Naive B cell (primary cell): ENCODE data around the gene GLIS1. TPM values are rescaled to one million over a fixed set of nuclear protein-coding genes. Genes with fewer than 3 reads are reported as not detected.

Experiments used
- ATAC-seq, 2 donors: fragments of 150-1000 bp; cut with Tn5 transposase; 2 replicates each; pipeline ENCODE4 v1.10.0; 2021; ENCODE audit warnings: low read depth in 2 of 2, mild to moderate bottlenecking in 2 of 2, moderate library complexity in 2 of 2
- DNase-seq: peaks from one replicate; pipeline ENCODE4 v3.0.0; 2022
- H3K27ac Mint-ChIP-seq, 6 donors: one replicate each; pipeline ENCODE4 v1.8.0; 2020 to 2022; ENCODE audit warnings: mild to moderate bottlenecking in 6 of 6, mixed read lengths in 6 of 6, moderate library complexity in 5 of 6, inconsistent platforms in 2 of 6
- H3K27me3 Mint-ChIP-seq, 3 donors: one replicate each; pipeline ENCODE4 v1.8.0; 2021 to 2022; ENCODE audit warnings: mixed read lengths in 3 of 3, mild to moderate bottlenecking in 1 of 3
- H3K36me3 Mint-ChIP-seq, 2 donors: one replicate each; pipeline ENCODE4 v1.8.0; 2020 to 2022; ENCODE audit warnings: mixed read lengths in 2 of 2, inconsistent platforms in 1 of 2, mild to moderate bottlenecking in 1 of 2
- H3K4me1 Mint-ChIP-seq, 3 donors: one replicate each; pipeline ENCODE4 v1.8.0; 2020 to 2022; ENCODE audit warnings: mixed read lengths in 3 of 3, inconsistent platforms in 1 of 3, mild to moderate bottlenecking in 1 of 3, moderate library complexity in 1 of 3
- H3K4me3 Mint-ChIP-seq, 8 donors: one replicate each; pipeline ENCODE4 v1.8.0; 2020 to 2022; ENCODE audit warnings: mild to moderate bottlenecking in 8 of 8, mixed read lengths in 8 of 8, moderate library complexity in 8 of 8, inconsistent platforms in 2 of 8
- H3K9me3 Mint-ChIP-seq, 7 donors: one replicate each; pipeline ENCODE4 v1.8.0; 2020 to 2022; ENCODE audit warnings: mixed read lengths in 7 of 7, mild to moderate bottlenecking in 5 of 7, inconsistent platforms in 2 of 7, moderate library complexity in 1 of 7
- polyA plus RNA-seq, 6 donors: library from polyadenylated mRNA; unstranded; fragments of 300-500 nt; fragmentation: Illumina TruSeq; gene quantifications; one replicate each; pipeline ENCODE4 v1.2.3, GENCODE V29; 2021; ENCODE audit warnings: low read depth in 6 of 6

The GLIS1 gene
- polyA plus RNA-seq, 6 donors from 2014 or later = not detected

DNA sequence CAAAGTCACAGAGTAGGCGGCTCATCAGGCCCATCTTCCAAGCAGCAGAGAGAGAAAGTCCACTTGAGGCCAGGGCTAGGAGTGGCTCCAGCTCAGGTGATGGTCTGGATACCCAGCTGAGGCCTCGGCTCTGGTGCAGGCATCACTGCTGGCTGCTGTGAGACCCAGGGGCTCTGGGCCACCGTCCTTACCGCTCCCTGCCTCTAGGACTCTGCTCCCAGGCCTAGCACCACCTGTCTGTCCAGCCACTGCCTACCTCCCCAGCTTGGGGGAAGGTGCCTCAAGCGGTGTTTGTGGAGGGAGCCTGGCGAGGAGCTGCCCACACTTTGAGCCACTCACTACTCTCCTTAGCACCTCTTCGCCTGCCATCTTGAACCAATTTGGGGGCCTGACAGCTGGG is 221.9 kb downstream of the GLIS1 start:
- H3K36me3 Mint-ChIP-seq = no peaks in the 10 kb centered on the region
- DNase-seq (no peak), ATAC-seq (no peak)
- peaks cover 0 to 7% (median 0%) of the 10 kb centered on the region in 3 donors for H3K27me3 Mint-ChIP-seq
- H3K4me1 Mint-ChIP-seq = no peaks in the 10 kb centered on the region
- H3K4me3 Mint-ChIP-seq = no peak overlapping the region
- H3K9me3 Mint-ChIP-seq = no peaks in the 10 kb centered on the region
- no peak overlapping the region for H3K27ac Mint-ChIP-seq

DNA sequence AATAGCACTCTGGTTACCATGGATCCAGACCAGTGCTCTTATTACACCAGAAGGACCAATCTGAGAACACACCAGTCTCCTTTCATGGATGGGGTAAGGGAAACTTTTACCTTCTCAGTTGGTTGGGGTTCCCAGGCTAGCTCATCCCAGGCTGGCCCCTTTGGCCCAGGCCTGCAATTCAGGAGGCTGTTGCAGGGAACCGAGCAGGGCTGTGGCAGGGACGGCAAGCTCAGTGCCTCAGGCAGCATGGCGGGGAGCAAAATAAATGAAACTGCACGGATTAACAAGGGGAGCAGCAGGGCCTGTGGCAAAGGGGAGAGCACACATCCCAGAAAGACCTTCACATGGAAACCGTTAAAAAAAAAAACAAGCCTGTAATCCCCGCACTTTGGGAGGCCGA is 222.8 kb downstream of the GLIS1 start:
- no peaks in the 10 kb centered on the region for H3K36me3 Mint-ChIP-seq
- H3K27me3 Mint-ChIP-seq = peaks cover 0 to 7% (median 0%) of the 10 kb centered on the region in 3 donors
- DNase-seq (no peak), ATAC-seq (no peak)
- no peak overlapping the region for H3K4me3 Mint-ChIP-seq
- H3K27ac Mint-ChIP-seq = peak overlapping the region in 1 of 6 donors; percentile 58
- H3K4me1 Mint-ChIP-seq = no peaks in the 10 kb centered on the region
- H3K9me3 Mint-ChIP-seq = no peaks in the 10 kb centered on the region

DNA sequence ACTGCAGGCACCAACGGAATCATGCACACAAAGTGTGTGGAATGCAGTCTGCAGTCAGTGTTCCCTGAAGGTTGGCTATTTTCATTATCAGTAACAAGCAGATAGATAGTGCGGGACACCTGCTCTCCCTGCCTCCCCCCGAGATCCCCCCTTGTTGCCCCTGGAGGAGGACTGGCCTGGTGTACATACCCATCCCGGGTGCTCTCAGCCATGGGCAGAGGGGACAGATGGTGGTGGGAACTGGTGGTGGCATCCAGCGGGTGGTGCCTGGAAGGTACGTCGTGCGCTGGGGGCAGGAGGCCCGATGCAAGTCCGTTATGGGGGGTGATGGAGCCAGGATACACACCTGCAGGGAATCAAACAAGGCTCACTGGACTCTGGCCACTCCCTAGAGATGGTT is 224.5 kb downstream of the GLIS1 start:
- ATAC-seq (no peak), DNase-seq (no peak)
- Mint-ChIP-seq H3K4me1 (peaks cover 0 to 2% (median 0%) of the 10 kb centered on the region in 3 donors), H3K27ac (no peak overlapping the region), H3K27me3 (peaks cover 0 to 7% (median 0%) of the 10 kb centered on the region in 3 donors), H3K36me3 (no peaks in the 10 kb centered on the region), H3K9me3 (no peaks in the 10 kb centered on the region), H3K4me3 (no peak overlapping the region)

DNA sequence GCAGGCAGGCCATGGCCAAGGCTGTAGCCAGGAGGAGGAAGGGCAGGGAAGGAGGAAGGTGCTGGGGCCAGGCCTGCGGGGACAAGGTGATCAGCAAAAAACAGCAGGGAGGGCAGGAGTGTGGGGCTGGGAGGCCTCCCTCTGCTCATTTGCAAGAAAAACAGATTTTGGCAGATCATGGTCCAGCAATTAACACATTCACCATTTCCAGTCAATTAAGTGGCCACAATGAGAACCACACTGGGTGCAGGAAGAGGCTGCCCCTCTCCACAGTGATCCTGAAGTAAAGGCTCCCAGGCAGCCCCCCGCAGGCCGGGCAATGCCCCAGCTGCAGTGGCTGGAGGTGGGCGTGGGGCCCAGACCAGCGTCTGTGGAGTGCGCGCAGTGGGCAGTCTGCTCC is 225.1 kb downstream of the GLIS1 start:
- Mint-ChIP-seq H3K27ac (no peak overlapping the region), H3K9me3 (no peaks in the 10 kb centered on the region), H3K4me1 (peaks cover 0 to 5% (median 0%) of the 10 kb centered on the region in 3 donors), H3K4me3 (no peak overlapping the region), H3K36me3 (no peaks in the 10 kb centered on the region), H3K27me3 (peaks cover 0 to 7% (median 0%) of the 10 kb centered on the region in 3 donors)
- ATAC-seq (no peak), DNase-seq (no peak)

DNA sequence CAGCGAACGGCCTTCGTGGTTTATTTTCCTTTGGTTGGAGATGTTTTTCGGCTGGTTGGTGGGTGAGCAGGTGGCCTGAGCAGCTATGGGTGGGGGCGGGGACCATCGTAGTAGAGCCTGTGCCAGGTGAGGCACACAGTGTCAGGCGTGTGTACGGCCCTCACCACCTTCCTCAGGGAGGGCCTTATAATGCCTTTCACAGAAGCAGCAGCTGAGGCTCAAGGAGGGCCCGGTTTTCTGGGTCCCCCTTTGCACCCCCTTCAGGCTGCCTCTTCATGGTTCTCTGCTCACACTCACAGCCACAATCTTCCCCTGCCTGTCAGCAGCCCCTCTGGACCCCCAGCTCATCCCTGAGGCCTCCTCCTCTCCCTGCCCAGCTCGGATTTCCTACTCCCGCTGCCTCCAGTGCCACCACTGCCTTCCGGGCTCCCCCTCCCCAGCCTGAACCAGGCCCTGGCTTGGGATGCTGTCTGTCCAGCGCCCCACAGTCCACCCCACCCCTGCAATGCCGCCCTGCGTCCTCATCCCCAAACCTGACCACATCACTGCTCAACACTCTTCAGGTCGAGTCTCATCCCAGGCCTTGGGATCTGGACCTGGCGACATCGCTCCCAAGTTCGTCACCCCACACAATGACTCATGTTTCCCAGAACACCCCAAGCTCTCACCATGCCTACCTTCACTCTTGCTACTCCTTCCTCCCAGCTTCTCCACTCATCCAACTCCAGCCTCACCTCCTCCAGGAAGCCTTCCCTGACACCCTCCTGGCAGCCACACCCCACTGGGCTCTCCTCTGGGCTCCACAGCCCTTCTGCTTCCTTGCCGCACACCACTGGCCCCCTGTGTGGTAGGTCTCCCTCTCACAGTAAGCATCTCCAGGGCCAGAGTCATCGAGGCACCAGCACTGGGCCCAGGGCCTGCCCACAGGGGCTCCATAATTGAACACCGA is 225.9 kb downstream of the GLIS1 start:
- no peak overlapping the region for H3K27ac Mint-ChIP-seq
- H3K4me3 Mint-ChIP-seq = no peak overlapping the region
- H3K36me3 Mint-ChIP-seq = no peaks in the 10 kb centered on the region
- peaks cover 0 to 5% (median 0%) of the 10 kb centered on the region in 3 donors for H3K4me1 Mint-ChIP-seq
- no peaks in the 10 kb centered on the region for H3K9me3 Mint-ChIP-seq
- DNase-seq (no peak), ATAC-seq (no peak)
- H3K27me3 Mint-ChIP-seq = peaks cover 0 to 7% (median 0%) of the 10 kb centered on the region in 3 donors

DNA sequence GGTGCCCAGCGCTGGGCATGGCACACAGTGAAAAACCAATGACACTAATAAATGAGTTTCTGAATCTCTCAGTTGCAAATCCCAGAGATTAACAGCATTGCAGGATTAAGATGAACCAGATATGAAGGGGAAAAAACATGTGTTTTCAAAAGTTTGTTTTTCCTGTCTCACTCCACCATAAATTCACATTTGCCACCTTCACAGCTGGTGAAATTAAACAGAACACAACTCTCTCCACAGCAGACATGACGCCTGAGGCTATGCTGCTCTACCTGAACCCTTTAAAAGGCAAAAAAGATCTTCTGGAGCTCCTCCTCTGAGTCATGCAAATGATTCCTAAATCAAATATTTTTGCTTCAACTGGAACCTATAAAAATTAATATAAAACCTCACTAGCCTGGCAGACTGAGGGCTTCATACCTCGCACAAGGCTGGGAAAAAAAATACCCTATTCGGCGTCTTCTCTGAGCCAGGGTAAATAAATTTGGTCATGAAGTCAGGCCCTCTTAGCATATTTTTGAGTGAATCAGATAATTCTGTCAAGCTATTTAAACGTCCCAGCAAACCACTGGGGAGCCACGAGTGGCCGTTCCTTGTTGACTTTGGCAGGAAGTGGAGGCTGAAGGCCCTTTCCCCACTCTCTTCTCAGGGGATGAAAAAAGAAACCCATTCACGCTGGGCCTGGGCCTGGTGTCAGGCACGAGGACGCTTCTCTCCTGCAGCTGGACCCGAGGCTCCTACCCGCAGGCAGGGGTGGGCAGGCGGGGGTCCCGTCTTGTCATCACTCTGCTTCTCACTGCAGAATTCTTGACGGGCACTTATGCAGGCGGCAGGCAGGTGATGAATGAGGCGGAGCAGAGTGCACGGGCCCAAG is 226.8 kb downstream of the GLIS1 start:
- no peak for DNase-seq
- no peak overlapping the region for H3K4me3 Mint-ChIP-seq
- H3K36me3 Mint-ChIP-seq = no peaks in the 10 kb centered on the region
- H3K9me3 Mint-ChIP-seq = no peaks in the 10 kb centered on the region
- peaks cover 0 to 7% (median 0%) of the 10 kb centered on the region in 3 donors for H3K27me3 Mint-ChIP-seq
- no peak for ATAC-seq
- no peak overlapping the region for H3K27ac Mint-ChIP-seq
- H3K4me1 Mint-ChIP-seq = peaks cover 0 to 5% (median 0%) of the 10 kb centered on the region in 3 donors

DNA sequence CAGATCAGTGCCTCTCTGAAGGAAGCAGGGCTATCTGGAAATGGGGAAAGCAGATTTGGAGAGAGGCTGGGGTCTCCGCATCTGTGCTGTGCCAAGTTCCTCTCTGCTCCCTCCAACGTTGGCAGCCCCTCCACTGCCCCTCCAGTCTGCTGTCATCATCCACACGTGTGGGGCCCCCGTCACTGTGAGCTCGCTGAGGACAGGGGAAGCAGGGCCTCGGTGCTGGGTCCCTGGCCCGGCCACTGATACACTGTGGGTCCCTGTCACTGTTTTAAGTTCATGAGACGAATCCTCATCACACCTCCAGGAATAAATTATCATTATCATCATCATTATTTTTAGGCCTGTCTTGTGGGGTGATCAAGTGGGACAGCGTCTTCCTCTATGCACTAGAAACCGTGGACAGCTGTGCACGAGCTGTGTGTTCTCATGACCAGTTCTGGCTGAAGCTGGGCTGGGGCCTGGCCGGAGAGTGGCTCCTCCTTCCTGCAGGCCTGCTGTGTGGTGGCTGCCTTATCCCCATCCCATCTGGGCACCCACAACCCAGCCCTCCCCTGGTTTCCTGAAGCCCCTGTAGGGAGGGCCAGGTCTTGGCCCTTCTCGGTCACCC is 227.5 kb downstream of the GLIS1 start:
- no peak for ATAC-seq
- H3K4me3 Mint-ChIP-seq = no peak overlapping the region
- no peak for DNase-seq
- no peaks in the 10 kb centered on the region for H3K9me3 Mint-ChIP-seq
- H3K27ac Mint-ChIP-seq = peak overlapping the region in 1 of 6 donors; percentile 30
- peaks cover 0 to 5% (median 0%) of the 10 kb centered on the region in 3 donors for H3K4me1 Mint-ChIP-seq
- H3K27me3 Mint-ChIP-seq = peaks cover 0 to 7% (median 0%) of the 10 kb centered on the region in 3 donors
- H3K36me3 Mint-ChIP-seq = no peaks in the 10 kb centered on the region

DNA sequence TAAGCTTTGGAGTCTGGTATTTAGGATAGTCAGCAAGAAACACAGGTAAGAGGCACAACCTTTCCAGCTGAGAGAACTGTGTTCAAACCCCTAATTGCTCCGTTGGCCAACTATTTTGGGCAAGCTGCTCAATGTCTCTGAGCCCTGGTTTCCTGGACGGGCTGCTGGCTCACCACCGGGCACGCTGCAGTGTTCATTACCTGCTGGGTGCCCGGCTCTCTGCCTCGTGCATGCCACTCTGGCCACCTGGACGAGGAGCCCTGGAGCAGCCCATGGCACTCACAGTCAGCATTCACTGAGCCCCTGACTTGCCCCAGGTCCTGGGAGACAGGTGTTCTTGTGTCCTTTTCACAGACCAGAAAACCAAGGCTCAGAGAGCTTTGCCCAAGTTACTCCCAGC is 228.7 kb downstream of the GLIS1 start:
- ATAC-seq = no peak
- Mint-ChIP-seq H3K27ac (peak overlapping the region in 1 of 6 donors; percentile 84), H3K36me3 (no peaks in the 10 kb centered on the region), H3K4me1 (peaks cover 0 to 5% (median 0%) of the 10 kb centered on the region in 3 donors), H3K27me3 (peaks cover 0 to 7% (median 0%) of the 10 kb centered on the region in 3 donors), H3K4me3 (no peak overlapping the region), H3K9me3 (no peaks in the 10 kb centered on the region)
- DNase-seq = no peak

DNA sequence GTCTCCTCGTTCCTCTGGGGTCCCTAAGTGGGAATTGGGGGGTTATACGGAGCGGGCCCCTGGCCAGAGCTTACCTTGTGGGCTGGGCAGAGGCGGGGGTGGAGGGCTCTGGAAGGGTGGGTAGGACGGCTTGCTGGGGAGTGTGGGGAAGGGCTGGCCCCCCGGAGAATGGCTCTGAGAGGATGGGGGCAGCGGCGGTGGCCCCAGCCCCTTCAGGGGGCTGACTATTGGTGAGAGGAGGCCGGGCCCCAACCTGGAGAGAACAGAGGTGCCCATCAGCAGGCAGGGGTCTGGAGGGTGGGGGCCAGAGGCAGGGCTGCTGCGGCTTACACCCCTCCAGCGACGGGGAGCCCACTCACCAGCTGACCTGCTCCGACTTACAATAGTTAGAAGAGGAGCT is 229.2 kb downstream of the GLIS1 start:
- peaks cover 0 to 5% (median 0%) of the 10 kb centered on the region in 3 donors for H3K27me3 Mint-ChIP-seq
- no peaks in the 10 kb centered on the region for H3K9me3 Mint-ChIP-seq
- H3K27ac Mint-ChIP-seq = no peak overlapping the region
- no peaks in the 10 kb centered on the region for H3K36me3 Mint-ChIP-seq
- ATAC-seq (no peak), DNase-seq (no peak)
- no peak overlapping the region for H3K4me3 Mint-ChIP-seq
- H3K4me1 Mint-ChIP-seq = peaks cover 0 to 5% (median 0%) of the 10 kb centered on the region in 3 donors

DNA sequence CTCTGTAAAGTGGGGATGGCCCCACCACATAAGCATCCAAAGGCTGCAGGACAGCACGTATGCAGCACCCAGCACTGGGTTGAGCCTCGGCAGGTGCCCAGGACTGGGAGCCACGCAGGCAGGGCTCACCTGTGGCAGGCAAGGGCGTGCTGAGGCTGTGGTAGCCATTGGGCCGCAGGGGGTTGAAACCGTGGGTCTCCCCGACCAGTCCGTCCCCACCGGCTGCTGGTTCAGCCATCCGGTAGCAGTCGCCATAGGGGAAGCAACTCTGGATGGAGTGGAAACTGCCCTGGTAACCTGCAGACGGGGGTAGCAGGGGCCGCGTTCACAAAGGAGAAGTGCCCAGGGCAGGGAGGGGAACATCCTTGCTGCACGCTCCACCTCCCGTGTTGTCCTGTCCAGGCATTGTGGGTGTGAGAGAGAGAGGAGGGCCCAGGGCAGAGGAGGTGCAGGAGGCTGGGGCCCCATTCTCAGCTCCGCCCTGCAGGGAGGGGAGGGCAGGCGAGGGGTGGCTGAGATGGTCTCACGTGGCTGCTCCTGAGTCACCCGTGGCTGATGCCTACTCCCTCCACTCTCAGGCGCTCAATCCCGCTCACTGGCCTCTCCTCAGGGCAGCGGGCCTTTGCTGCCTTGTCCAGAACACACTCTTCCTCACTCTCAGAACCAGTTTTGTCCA is 229.8 kb downstream of the GLIS1 start:
- no peak overlapping the region for H3K4me3 Mint-ChIP-seq
- H3K4me1 Mint-ChIP-seq = peaks cover 0 to 5% (median 0%) of the 10 kb centered on the region in 3 donors
- H3K36me3 Mint-ChIP-seq = no peaks in the 10 kb centered on the region
- peaks cover 0 to under 1% (median 0%) of the 10 kb centered on the region in 3 donors for H3K27me3 Mint-ChIP-seq
- H3K9me3 Mint-ChIP-seq = no peaks in the 10 kb centered on the region
- no peak for ATAC-seq
- no peak for DNase-seq
- H3K27ac Mint-ChIP-seq = no peak overlapping the region

DNA sequence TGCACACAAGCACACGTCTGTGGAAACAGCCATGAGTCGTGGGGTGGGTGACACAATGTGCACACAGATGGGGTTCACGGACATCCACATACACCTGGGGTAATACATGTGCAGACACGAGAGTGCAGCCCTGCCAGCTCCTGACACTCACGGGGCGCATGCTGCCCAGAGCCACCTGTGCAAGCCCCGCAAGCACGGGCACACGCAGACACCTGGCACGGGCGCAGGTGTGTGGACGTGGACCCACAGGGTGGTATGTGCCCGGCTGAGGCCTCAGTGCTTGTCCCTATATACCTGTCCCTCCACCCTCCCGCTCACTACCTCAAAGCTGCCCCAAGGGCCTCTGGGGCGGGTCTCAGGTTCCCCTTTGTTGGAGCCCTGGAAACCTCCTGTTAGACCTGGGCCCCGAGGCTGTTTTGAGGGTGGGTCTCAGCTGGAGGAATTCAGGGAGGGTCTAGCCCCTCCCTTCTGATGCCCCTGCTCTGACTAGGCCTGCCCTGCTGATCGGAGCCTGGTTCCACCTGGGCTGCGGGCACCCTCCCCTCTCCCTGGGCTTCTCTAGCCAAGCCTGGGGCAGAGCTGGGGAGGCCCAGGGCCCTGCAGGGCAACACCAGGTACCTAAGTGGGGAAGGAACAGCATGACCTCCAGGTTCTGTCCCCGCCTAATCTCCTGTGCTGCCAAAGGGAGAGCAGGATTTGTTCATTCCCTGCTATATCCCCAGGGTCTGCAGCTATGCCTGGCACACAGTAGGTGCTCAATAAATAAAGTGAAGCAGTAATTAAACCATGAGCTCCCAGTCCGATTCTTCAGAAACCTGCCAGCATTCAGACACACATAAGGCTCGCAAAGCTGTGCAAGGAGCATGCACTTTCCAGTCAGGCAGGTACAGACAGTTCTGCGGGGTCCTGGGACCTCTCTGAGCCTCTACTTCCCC is 230.6 kb downstream of the GLIS1 start:
- no peak overlapping the region for H3K4me3 Mint-ChIP-seq
- H3K9me3 Mint-ChIP-seq = no peaks in the 10 kb centered on the region
- H3K4me1 Mint-ChIP-seq = peaks cover 0 to 5% (median 0%) of the 10 kb centered on the region in 3 donors
- no peaks in the 10 kb centered on the region for H3K36me3 Mint-ChIP-seq
- no peak overlapping the region for H3K27ac Mint-ChIP-seq
- peaks cover 0 to 8% (median 0%) of the 10 kb centered on the region in 3 donors for H3K27me3 Mint-ChIP-seq
- DNase-seq (no peak), ATAC-seq (no peak)
